Measurements from ENCODE around the gene RASGRF1. TPM values are rescaled to one million over a fixed set of nuclear protein-coding genes. Genes with fewer than 3 reads are reported as not detected.

RASGRF1 gene
- total and polyA plus RNA-seq, 8 donors, result 0.10 to 3.8 (median 1.2) TPM; not detected in 4

GRCh38 chr15:78923480-78924360 lies 166.9 kb downstream of the RASGRF1 start:
- Histone ChIP-seq H3K27ac (no peak overlapping the region), H3K27me3 (no peaks in the 10 kb centered on the region), H3K36me3 (peaks cover 49 to 99% (median 96%) of the 10 kb centered on the region in 4 donors), H3K4me3 (no peak overlapping the region), H3K9me3 (no peaks in the 10 kb centered on the region), H3K4me1 (peaks cover 0 to 13% (median 2%) of the 10 kb centered on the region in 4 donors)
- WGBS, 5 donors, result 88 to 94% (median 91%) methylated on average over 17 to 18 of the region's 18 CpGs
- no peak for DNase-seq
- no peak for TF ChIP-seq EP300 (IDR thresholded peaks at IDR 0.05)
- no peak for TF ChIP-seq POLR2AphosphoS5 (IDR thresholded peaks at IDR 0.05)
- TF ChIP-seq POLR2A (IDR thresholded peaks at IDR 0.05), result no peak
- TF ChIP-seq CTCF (IDR thresholded peaks at IDR 0.05), result no peak
- intact Hi-C loops (cut with DNase I; ENCODE audit: low total_unique reads), result no loop called here

- DNase-seq, result no peak
Observed at GRCh38 chr15:78923015-78923414, 167.6 kb downstream of the RASGRF1 start.

GRCh38 chr15:78922527-78922926 lies 168.1 kb downstream of the RASGRF1 start:
- peaks cover 0 to 17% (median 5%) of the 10 kb centered on the region in 4 donors for H3K4me1 ChIP-seq
- no peak overlapping the region for H3K4me3 ChIP-seq
- DNase-seq, result peak in 1 of 2 donors; percentile 48
- intact Hi-C loops (cut with DNase I; ENCODE audit: low total_unique reads), result no loop called here
- no peaks in the 10 kb centered on the region for H3K27me3 ChIP-seq
- no peaks in the 10 kb centered on the region for H3K9me3 ChIP-seq
- peaks cover 54 to 100% (median 98%) of the 10 kb centered on the region in 4 donors for H3K36me3 ChIP-seq
- whole genome bisulfite sequencing, 5 donors, result 73 to 87% (median 80%) methylated on average over 7 of the region's 7 CpGs
- no peak overlapping the region for H3K27ac ChIP-seq
- no peak for TF ChIP-seq POLR2AphosphoS5 (IDR thresholded peaks at IDR 0.05)
- no peak for TF ChIP-seq POLR2A (IDR thresholded peaks at IDR 0.05)
- no peak for TF ChIP-seq EP300 (IDR thresholded peaks at IDR 0.05)

More at GRCh38 chr15:78923015-78923414, 167.6 kb downstream of the RASGRF1 start:
- Histone ChIP-seq H3K36me3 (peaks cover 54 to 100% (median 99%) of the 10 kb centered on the region in 4 donors), H3K27me3 (no peaks in the 10 kb centered on the region), H3K4me3 (no peak overlapping the region), H3K27ac (no peak overlapping the region), H3K4me1 (peaks cover 0 to 13% (median 3%) of the 10 kb centered on the region in 4 donors), H3K9me3 (no peaks in the 10 kb centered on the region)
- TF ChIP-seq CTCF (IDR thresholded peaks at IDR 0.05), result no peak
- TF ChIP-seq POLR2AphosphoS5 (IDR thresholded peaks at IDR 0.05), result no peak
- TF ChIP-seq EP300 (IDR thresholded peaks at IDR 0.05), result no peak
- TF ChIP-seq POLR2A (IDR thresholded peaks at IDR 0.05), result no peak
- WGBS, 5 donors, result 76 to 82% (median 79%) methylated on average over 7 of the region's 7 CpGs
- intact Hi-C loops (cut with DNase I; ENCODE audit: low total_unique reads), result no loop called here

DNA sequence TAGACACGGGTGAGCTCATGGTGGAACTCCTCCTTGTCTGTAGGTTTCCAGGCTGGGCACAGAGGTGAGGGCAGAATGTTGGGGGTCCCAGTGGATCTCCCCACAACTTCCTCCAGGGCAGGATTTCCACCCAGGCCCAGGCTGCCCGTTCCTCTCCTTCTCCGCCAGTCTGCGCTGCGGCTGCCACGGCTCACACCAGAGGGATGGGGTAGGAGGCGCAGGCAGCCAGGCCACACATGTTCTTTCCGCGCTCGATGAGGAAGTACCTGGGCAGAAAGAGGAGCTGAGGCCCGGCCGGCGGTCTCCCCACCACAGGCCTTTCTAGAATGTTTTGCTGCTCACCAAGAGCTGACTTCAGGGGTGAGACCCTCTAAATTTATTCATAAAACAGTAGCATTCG lies 168.6 kb downstream of the RASGRF1 start:
- Histone ChIP-seq H3K4me3 (no peak overlapping the region), H3K9me3 (no peaks in the 10 kb centered on the region), H3K36me3 (peaks cover 54 to 94% (median 92%) of the 10 kb centered on the region in 4 donors), H3K4me1 (peaks cover 0 to 17% (median 8%) of the 10 kb centered on the region in 4 donors), H3K27me3 (no peaks in the 10 kb centered on the region), H3K27ac (no peak overlapping the region)
- 85 to 92% (median 90%) methylated on average over 14 of the region's 14 CpGs for WGBS, 5 donors
- intact Hi-C loops (cut with DNase I; ENCODE audit: low total_unique reads), result no loop called here
- peak in 1 of 3 donors; percentile 7 for TF ChIP-seq POLR2AphosphoS5 (IDR thresholded peaks at IDR 0.05)
- TF ChIP-seq EP300 (IDR thresholded peaks at IDR 0.05), result no peak
- no peak for DNase-seq

DNA sequence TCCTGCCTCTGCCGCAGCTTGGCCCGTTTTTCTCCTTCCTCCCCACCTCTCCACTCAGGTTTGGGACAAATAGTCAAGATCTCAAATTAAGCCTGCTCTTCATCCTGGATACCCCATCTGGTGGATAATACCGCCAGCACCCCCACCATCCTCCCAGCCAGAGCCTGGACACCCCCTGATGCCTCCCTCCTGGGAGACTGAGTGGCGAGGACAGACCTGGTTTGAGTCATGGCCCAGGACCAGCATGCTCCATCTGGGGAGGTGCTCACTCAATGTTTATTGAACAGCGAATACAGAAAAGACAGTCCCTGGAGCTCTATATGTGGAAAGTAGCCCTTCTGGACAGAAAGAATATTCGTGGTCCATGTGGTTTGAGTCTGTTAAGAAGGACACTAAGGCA lies 169.1 kb downstream of the RASGRF1 start:
- no peak for TF ChIP-seq POLR2A (IDR thresholded peaks at IDR 0.05)
- no peak for TF ChIP-seq EP300 (IDR thresholded peaks at IDR 0.05)
- no peak for TF ChIP-seq CTCF (IDR thresholded peaks at IDR 0.05)
- TF ChIP-seq POLR2AphosphoS5 (IDR thresholded peaks at IDR 0.05), result no peak
- H3K4me1 ChIP-seq, result peaks cover 0 to 20% (median 9%) of the 10 kb centered on the region in 4 donors
- 73 to 87% (median 84%) methylated on average over 6 of the region's 6 CpGs for WGBS, 5 donors
- H3K36me3 ChIP-seq, result peaks cover 54 to 90% (median 88%) of the 10 kb centered on the region in 4 donors
- DNase-seq, result no peak
- H3K4me3 ChIP-seq, result no peak overlapping the region
- H3K9me3 ChIP-seq, result no peaks in the 10 kb centered on the region
- intact Hi-C loops (cut with DNase I; ENCODE audit: low total_unique reads), result no loop called here
- no peaks in the 10 kb centered on the region for H3K27me3 ChIP-seq
- H3K27ac ChIP-seq, result peak overlapping the region in 1 of 5 donors; percentile 3
